ENCODE data around the gene SFTPB.

Gene SFTPB

GRCh38 chr2:85706063-85706462, 38.1 kb upstream of the SFTPB start:
- DNase-seq (ENCODE audit: low spot score), result no peak
- TF ChIP-seq CTCF (IDR thresholded peaks at IDR 0.05; ENCODE audit: extremely low read depth, missing control alignments), result no peak

DNA sequence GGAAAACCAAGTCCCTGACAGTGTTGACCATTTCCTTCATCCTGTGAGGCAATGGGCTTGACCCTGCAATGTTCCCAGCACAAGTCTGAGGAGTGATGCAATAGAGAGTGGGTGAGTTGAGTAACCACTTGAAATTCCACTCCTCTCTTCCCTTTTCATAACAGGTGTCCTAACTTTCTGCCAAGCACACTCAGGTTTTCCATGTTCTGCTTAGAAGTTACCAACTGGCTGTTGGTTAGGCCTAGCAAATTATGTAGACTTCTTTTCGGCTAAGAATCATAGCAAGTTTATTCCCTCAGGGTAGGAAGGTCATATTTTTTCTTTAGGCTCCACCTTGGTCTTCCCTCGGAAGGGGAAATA, 37.7 kb upstream of the SFTPB start:
- TF ChIP-seq CTCF (IDR thresholded peaks at IDR 0.05; ENCODE audit: extremely low read depth, missing control alignments), result no peak
- no peak for DNase-seq (ENCODE audit: low spot score)

DNA sequence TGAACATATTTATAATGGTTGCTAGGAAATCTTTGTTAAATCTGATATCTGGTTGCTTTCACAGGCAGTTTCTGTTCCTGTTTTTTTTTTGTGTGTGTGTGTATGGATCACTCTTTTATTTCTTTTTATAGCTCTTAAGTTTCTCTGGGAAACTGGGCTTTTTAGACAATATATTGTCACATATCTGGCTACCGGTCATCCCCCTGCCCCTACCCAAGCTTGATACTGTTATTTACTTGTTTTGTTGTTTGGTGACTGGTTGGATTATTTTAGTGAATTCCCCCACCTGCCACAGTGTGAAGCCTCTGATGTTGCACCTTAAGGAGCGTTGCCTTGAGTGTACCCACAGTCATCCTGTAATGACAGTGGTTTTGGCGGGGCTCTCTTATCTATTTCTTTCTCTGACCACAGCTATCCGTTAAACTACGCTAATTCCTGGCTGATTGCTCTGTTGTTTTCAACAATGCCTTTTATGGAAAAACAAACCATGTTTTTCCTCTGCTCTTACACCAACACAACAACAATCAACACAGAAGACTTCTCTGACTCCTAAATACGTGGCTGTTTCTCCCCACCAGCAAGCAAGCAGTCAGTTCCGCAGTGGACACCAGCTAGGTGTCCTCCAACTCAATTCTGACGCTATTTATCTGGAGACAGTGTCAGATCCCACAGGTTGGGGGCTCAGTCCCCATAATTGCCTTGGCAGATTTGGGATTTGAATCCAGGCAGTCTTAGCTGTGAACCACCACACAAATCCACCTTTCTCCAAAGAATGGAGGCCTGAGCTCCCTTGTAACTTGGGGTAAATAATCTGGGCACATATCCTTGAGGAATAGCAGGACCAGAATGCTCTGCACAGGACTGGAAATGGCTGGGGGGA, 37.0 kb upstream of the SFTPB start:
- DNase-seq (ENCODE audit: low spot score), result peak; percentile 47
- TF ChIP-seq CTCF (IDR thresholded peaks at IDR 0.05; ENCODE audit: extremely low read depth, missing control alignments), result no peak

- DNase-seq (ENCODE audit: low spot score), result no peak
- no peak for TF ChIP-seq CTCF (IDR thresholded peaks at IDR 0.05; ENCODE audit: extremely low read depth, missing control alignments)
These were observed 36.0 kb upstream of the SFTPB start for GRCh38 chr2:85704038-85704437.

- TF ChIP-seq CTCF (IDR thresholded peaks at IDR 0.05; ENCODE audit: extremely low read depth, missing control alignments), result no peak
- DNase-seq (ENCODE audit: low spot score), result no peak
These were observed 35.3 kb upstream of the SFTPB start for GRCh38 chr2:85703329-85703728.

GRCh38 chr2:85702800-85703199, 34.8 kb upstream of the SFTPB start:
- DNase-seq (ENCODE audit: low spot score), result no peak
- TF ChIP-seq CTCF (IDR thresholded peaks at IDR 0.05; ENCODE audit: extremely low read depth, missing control alignments), result no peak

DNA sequence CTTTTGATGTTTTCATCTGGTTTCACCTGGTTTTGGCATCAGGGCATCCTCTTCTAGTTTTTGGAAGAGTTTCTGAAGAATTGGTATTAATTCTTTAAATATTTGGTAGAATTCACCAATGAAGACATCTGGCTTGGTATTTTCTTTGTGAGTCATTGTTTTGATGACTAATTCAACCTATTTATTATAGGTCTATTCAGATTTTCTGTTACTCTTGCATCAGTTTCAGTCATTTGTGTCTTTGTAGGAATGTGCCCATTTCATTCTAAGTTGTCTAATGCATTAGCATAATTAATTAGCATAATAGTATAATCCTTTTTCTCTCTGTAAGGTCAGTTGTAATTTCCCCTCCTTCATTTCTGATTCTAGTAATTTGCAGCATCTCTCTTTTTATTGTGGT, 34.2 kb upstream of the SFTPB start:
- no peak for TF ChIP-seq CTCF (IDR thresholded peaks at IDR 0.05; ENCODE audit: extremely low read depth, missing control alignments)
- no peak for DNase-seq (ENCODE audit: low spot score)

All from GM20000 (cell line).